K562 (cell line): ENCODE data around the gene RELCH. TPM values are rescaled to one million over a fixed set of nuclear protein-coding genes. Genes with fewer than 3 reads are reported as not detected.
A peak's percentile ranks its signal among the peaks of the same experiment; 100 is the strongest.

ENCODE experiments used
- ATAC-seq: fragments of 200-7000 bp; cut with Tn5 transposase; 3 replicates; pipeline ENCODE4 v1.9.1; 2020; ENCODE audit warnings: moderate library complexity
- Bru-seq: library from RNA; stranded (reverse); fragments of 400-500 nt; gene quantifications from one replicate; lab custom pipeline; 2021; lab: Mats Ljungman, UMichigan
- BruChase-seq, 2 experiments: library from RNA; stranded (reverse); fragments of 400-500 nt; gene quantifications; one replicate each; lab custom pipeline; 2021; lab: Mats Ljungman, UMichigan
- BruUV-seq: library from RNA; stranded (reverse); fragments of 400-500 nt; replicated peaks from 2 replicates; lab custom pipeline; 2021; lab: Mats Ljungman, UMichigan
- CTCF ChIA-PET: fragments of 300-600 bp; formaldehyde crosslinking; extraction: SDS; loops from one replicate; lab custom pipeline; 2021; ENCODE audit warnings: low intra/inter-chr PET ratio; lab: Yijun Ruan, JAX
- POLR2A ChIA-PET: fragments of 300-600, 350-650 bp; sonication (Branson Sonifier 250); formaldehyde crosslinking; extraction: SDS; loops from one replicate; lab custom pipeline; 2021; ENCODE audit warnings: antibody characterized with exemption, inconsistent platforms; lab: Yijun Ruan, JAX
- DNase-seq, 4 experiments: peaks; one replicate each; pipeline versions ENCODE4 v3.0.0 to v3.0.0-alpha.2; 2011 to 2018; ENCODE audit warnings: low spot score in 3 of 4, mixed read lengths in 3 of 4; ENCODE audit errors: extremely low read depth in 1 of 4
- FAIRE-seq: peaks from 2 replicates; lab custom pipeline; 2011; peaks lifted over from hg19 to GRCh38; lab: Jason Lieb, UNC
- H2AFZ ChIP-seq: 2 replicates; pipeline ENCODE4 v1.6.0; 2011; ENCODE audit warnings: low read depth, low read length, control low read depth, inconsistent platforms
- H3K27ac ChIP-seq: fragments of 200-600 bp; 3 replicates; pipeline ENCODE4 v1.8.0; 2011; ENCODE audit warnings: low read depth, mild to moderate bottlenecking, control low read depth, inconsistent platforms, low read length, moderate library complexity, mixed read lengths; ENCODE audit errors: extremely low read depth
- H3K27me3 ChIP-seq, 2 experiments: fragments of 300-600 bp in 1 of 2; 2 replicates in 1 of 2; 3 replicates in 1 of 2; pipeline versions ENCODE4 v1.6.0 to v1.8.0; 2011; ENCODE audit warnings: inconsistent platforms in 2 of 2, low read length in 2 of 2, mild to moderate bottlenecking in 1 of 2, mixed read lengths in 1 of 2, moderate library complexity in 1 of 2; ENCODE audit not compliant: control insufficient read depth in 2 of 2, insufficient read depth in 2 of 2
- H3K36me3 ChIP-seq: fragments of 300-600 bp; 3 replicates; pipeline ENCODE4 v1.8.0; 2011; ENCODE audit warnings: mild to moderate bottlenecking, low read length, inconsistent platforms; ENCODE audit not compliant: control insufficient read depth, insufficient read depth
- H3K4me1 ChIP-seq, 2 experiments: fragments of 200-600 bp in 1 of 2; replicated peaks in 1 of 2; 2 replicates in 1 of 2; 3 replicates in 1 of 2; pipeline versions ENCODE4 v1.5.1 to v1.8.0; 2011; ENCODE audit warnings: inconsistent platforms in 2 of 2, low read length in 2 of 2, mild to moderate bottlenecking in 1 of 2, mixed read lengths in 1 of 2, moderate library complexity in 1 of 2; ENCODE audit not compliant: control insufficient read depth in 2 of 2, insufficient read depth in 2 of 2
- H3K4me2 ChIP-seq: 2 replicates; pipeline ENCODE4 v1.6.1; 2011; ENCODE audit warnings: low read length, control low read depth, inconsistent platforms, mixed read lengths; ENCODE audit not compliant: insufficient read depth
- H3K4me3 ChIP-seq: fragments of 200-600 bp; sonication (generic), shearing (Covaris generic); 2 replicates; pipeline ENCODE4 v1.5.1; 2016; ENCODE audit warnings: control low read depth, inconsistent platforms
- H3K79me2 ChIP-seq: fragments of 200-600 bp; 3 replicates; pipeline ENCODE4 v1.8.0; 2011; ENCODE audit warnings: low read length, inconsistent platforms; ENCODE audit not compliant: control insufficient read depth, insufficient read depth
- H3K9ac ChIP-seq, 2 experiments: 2 replicates each; pipeline versions ENCODE4 v1.6.0 to v1.6.1; 2011; ENCODE audit warnings: low read depth in 2 of 2, low read length in 2 of 2, control low read depth in 1 of 2, inconsistent platforms in 1 of 2, mild to moderate bottlenecking in 1 of 2, mixed read lengths in 1 of 2; ENCODE audit not compliant: insufficient read depth in 1 of 2
- H3K9me1 ChIP-seq: one replicate; pipeline ENCODE4 v1.6.0; 2011; ENCODE audit warnings: inconsistent platforms, mild to moderate bottlenecking, low read length, moderate library complexity; ENCODE audit not compliant: control insufficient read depth, insufficient read depth
- H3K9me3 ChIP-seq: replicated peaks from 2 replicates; pipeline ENCODE4 v1.5.1; 2011; ENCODE audit warnings: low read depth, low read length, inconsistent platforms; ENCODE audit not compliant: control insufficient read depth, insufficient read depth
- H4K20me1 ChIP-seq: replicated peaks from 2 replicates; pipeline ENCODE4 v1.6.1; 2011; ENCODE audit warnings: low read length, inconsistent platforms, mixed read lengths; ENCODE audit not compliant: control insufficient read depth, insufficient read depth
- ADNP ChIP-seq: fragments of 200-800 bp; sonication (Bioruptor generic); IDR thresholded peaks from 2 replicates; pipeline ENCODE4 v1.6.1; 2016; ENCODE audit warnings: missing genetic modification characterization, missing compliant biosample characterization
- ARID1B ChIP-seq: fragments of 450-650 bp; IDR thresholded peaks from 2 replicates; pipeline ENCODE4 v1.6.1; 2016; ENCODE audit warnings: antibody characterized with exemption, mild to moderate bottlenecking, inconsistent platforms
- BRD4 ChIP-seq: fragments of 200-600 bp; sonication (generic); IDR thresholded peaks from 2 replicates; pipeline ENCODE4 v1.6.1; 2017; ENCODE audit warnings: inconsistent platforms
- ELF1 ChIP-seq: fragments of 200-800 bp; sonication (Bioruptor generic); IDR thresholded peaks from 2 replicates; pipeline ENCODE4 v1.6.1; 2016; ENCODE audit warnings: missing genetic modification characterization, missing compliant biosample characterization
- FOXJ2 ChIP-seq: fragments of 200-800 bp; sonication (Bioruptor generic); IDR thresholded peaks from 2 replicates; pipeline ENCODE4 v1.6.1; 2016; ENCODE audit warnings: missing genetic modification characterization, missing compliant biosample characterization
- MCM2 ChIP-seq: fragments of 450-650 bp; IDR thresholded peaks from 2 replicates; pipeline ENCODE4 v1.6.1; 2017; ENCODE audit warnings: low read depth, mild to moderate bottlenecking
- NCOA6 ChIP-seq: fragments of 450-650 bp; IDR thresholded peaks from 2 replicates; pipeline ENCODE4 v1.6.1; 2017; ENCODE audit warnings: mild to moderate bottlenecking
- NELFE ChIP-seq: IDR thresholded peaks from 2 replicates; pipeline ENCODE4 v1.6.1; 2011; ENCODE audit warnings: mild to moderate bottlenecking; ENCODE audit not compliant: insufficient read depth, insufficient read length
- NFIX ChIP-seq: fragments of 250-450 bp; sonication (Bioruptor Pico); IDR thresholded peaks from 2 replicates; pipeline ENCODE4 v1.4.0; 2020; ENCODE audit warnings: low read depth, mild to moderate bottlenecking, moderate library complexity
- NR2C1 ChIP-seq, 2 experiments: fragments of 450-650 bp; IDR thresholded peaks; 2 replicates each; pipeline ENCODE4 v1.6.1; 2017; ENCODE audit warnings: mild to moderate bottlenecking in 2 of 2, antibody characterized with exemption in 1 of 2, inconsistent platforms in 1 of 2, missing compliant biosample characterization in 1 of 2, missing genetic modification characterization in 1 of 2
- SMAD3 ChIP-seq: fragments of 450-650 bp; formaldehyde crosslinking; conservative IDR thresholded peaks from 2 replicates; pipeline ENCODE4 v1.4.0; 2020; ENCODE audit warnings: mild to moderate bottlenecking
- TCFL5 ChIP-seq: fragments of 250-450 bp; sonication (Bioruptor Pico); conservative IDR thresholded peaks from 2 replicates; pipeline ENCODE4 v1.6.1; 2021; ENCODE audit warnings: mild to moderate bottlenecking, moderate library complexity, matching md5 sums
- TRIM24 ChIP-seq, 2 experiments: fragments of 450-650 bp; IDR thresholded peaks; 2 replicates each; pipeline ENCODE4 v1.6.1; 2016
- ZNF507 ChIP-seq: conservative IDR thresholded peaks from 2 replicates; pipeline ENCODE4 v1.6.1; 2017; ENCODE audit warnings: missing genetic modification characterization, missing compliant biosample characterization
- WGBS: fragments of 100-300 bp; shearing (Covaris generic); methylation state at CpG from one replicate; pipeline ENCODE4 v1.1.6; 2016; ENCODE audit warnings: low coverage, mixed read lengths; ENCODE audit not compliant: insufficient coverage; ENCODE audit errors: missing lambda C conversion rate; 5-methylcytosine and 5-hydroxymethylcytosine counted together
- in situ Hi-C: fragments of 300-500 bp; cut with MboI; formaldehyde crosslinking; loops from 4 replicates; pipeline ENCODE4 v1.15.0; 2018; ENCODE audit warnings: inconsistent platforms, mixed read lengths
- intact Hi-C: fragments of 100-400 bp; cut with micrococcal nuclease; formaldehyde crosslinking; loops from 2 replicates; pipeline ENCODE4 v1.14.2; 2022
- long read RNA-seq, 3 experiments: library from polyadenylated mRNA in 2 of 3; library from RNA in 1 of 3; unstranded in 2 of 3; stranded (forward) in 1 of 3; transcript quantifications; one replicate each; pipeline ENCODE4 v2.0.0, GENCODE V29; 2019 to 2022
- polyA minus RNA-seq, 3 experiments: library from RNA; depleted of rRNA, polyadenylated mRNA; stranded (reverse); fragments of >200 nt; gene quantifications; 2 replicates each; pipeline ENCODE4 v1.2.3, GENCODE V29; 2011
- polyA plus RNA-seq, 8 experiments: library from polyadenylated mRNA; depleted of rRNA in 4 of 8; stranded (reverse) in 5 of 8; unstranded in 3 of 8; fragments of >200 nt; fragmentation: Nextera tagmentation in 2 of 8; fragmentation: Illumina TruSeq in 1 of 8; extraction: Ambion mirVana in 2 of 8; extraction: Trizol in 1 of 8; gene quantifications; 2 replicates each; pipeline versions ENCODE4 v1.2.1 to v1.2.3, GENCODE V29; 2011 to 2014; ENCODE audit warnings: inconsistent platforms in 1 of 8, missing spikeins in 1 of 8
- total RNA-seq, 7 experiments: library from RNA; depleted of rRNA in 6 of 7; stranded (reverse); fragments of >200 nt in 6 of 7; fragmentation: Illumina TruSeq in 2 of 7; extraction: Trizol in 2 of 7; gene quantifications; 2 replicates each; pipeline versions ENCODE4 v1.2.1 to v1.2.3, GENCODE V29; 2011 to 2021; ENCODE audit warnings: low replicate concordance in 1 of 7
- TF ChIP-seq, protein P1 (sequence below): fragments of 450-650 bp; formaldehyde crosslinking; IDR thresholded peaks from 2 replicates; pipeline ENCODE4 v1.4.0; 2020; ENCODE audit warnings: mild to moderate bottlenecking, moderate library complexity

The RELCH gene
- total RNA-seq (2011; cell fraction: chromatin; rRNA removed; ENCODE audit: low replicate concordance), result 30.6 and 57.6 TPM in 2 replicates
- 17.1 and 20.7 TPM in 2 replicates for total RNA-seq (2011; cell fraction: nucleolus; rRNA removed)
- 25.0 and 26.9 TPM in 2 replicates for total RNA-seq (2011; cell fraction: nucleoplasm; rRNA removed)
- total RNA-seq (2014; rRNA removed) (7.6 and 8.2 TPM in 2 replicates), total RNA-seq (2014; rRNA removed; fragmentation: Illumina TruSeq; extraction: Trizol) (12.2 and 13.3 TPM in 2 replicates), total RNA-seq (2015; rRNA removed; fragmentation: Illumina TruSeq; extraction: Trizol) (13.6 and 15.3 TPM in 2 replicates), total RNA-seq (2021) (9.1 and 10.1 TPM in 2 replicates), polyA plus RNA-seq (2011; rRNA removed) (9.6 and 10.4 TPM in 2 replicates), polyA plus RNA-seq (2014; fragmentation: Illumina TruSeq; extraction: Trizol) (6.6 and 8.3 TPM in 2 replicates), polyA plus RNA-seq (2014; fragmentation: Nextera tagmentation; extraction: Ambion mirVana) (1 to 10 TPM; 1.4 to 2.0 TPM), polyA plus RNA-seq (2014; rRNA removed) (4.2 and 4.3 TPM in 2 replicates), polyA minus RNA-seq (2011; rRNA and poly(A)+ RNA removed) (51.0 and 52.5 TPM in 2 replicates), Bru-seq, nascent RNA (percentile 73 among the genes with signal in this experiment), BruChase-seq, experiment 1, labeled RNA remaining after a 2-hour chase (percentile 81 among the genes with signal in this experiment), BruChase-seq, experiment 2, labeled RNA remaining after a 6-hour chase (percentile 81 among the genes with signal in this experiment)
- polyA plus RNA-seq (2011; cell fraction: cytosol; rRNA removed), result 1.9 and 2.0 TPM in 2 replicates
- 34.2 and 35.4 TPM in 2 replicates for polyA plus RNA-seq (2011; cell fraction: nucleus; rRNA removed)
- 4.5 and 7.1 TPM in 2 replicates for polyA plus RNA-seq (2012)
- polyA minus RNA-seq (2011; cell fraction: cytosol; rRNA and poly(A)+ RNA removed), result 10.3 and 11.6 TPM in 2 replicates
- 62.6 and 109 TPM in 2 replicates for polyA minus RNA-seq (2011; cell fraction: nucleus; rRNA and poly(A)+ RNA removed)
- long read RNA-seq, experiment 1, full-length matches to known transcripts, result 6 of 12 reads
- long read RNA-seq, experiment 1, partial matches to known transcripts, result 4 of 12 reads
- long read RNA-seq, experiment 1, other reads (novel, unspliced or antisense), result 2 of 12 reads
- long read RNA-seq, experiment 2, partial matches to known transcripts, result 0 of 1 reads
- long read RNA-seq, experiment 2, other reads (novel, unspliced or antisense), result 1 of 1 reads
- long read RNA-seq, experiment 3, result 0 reads

DNA sequence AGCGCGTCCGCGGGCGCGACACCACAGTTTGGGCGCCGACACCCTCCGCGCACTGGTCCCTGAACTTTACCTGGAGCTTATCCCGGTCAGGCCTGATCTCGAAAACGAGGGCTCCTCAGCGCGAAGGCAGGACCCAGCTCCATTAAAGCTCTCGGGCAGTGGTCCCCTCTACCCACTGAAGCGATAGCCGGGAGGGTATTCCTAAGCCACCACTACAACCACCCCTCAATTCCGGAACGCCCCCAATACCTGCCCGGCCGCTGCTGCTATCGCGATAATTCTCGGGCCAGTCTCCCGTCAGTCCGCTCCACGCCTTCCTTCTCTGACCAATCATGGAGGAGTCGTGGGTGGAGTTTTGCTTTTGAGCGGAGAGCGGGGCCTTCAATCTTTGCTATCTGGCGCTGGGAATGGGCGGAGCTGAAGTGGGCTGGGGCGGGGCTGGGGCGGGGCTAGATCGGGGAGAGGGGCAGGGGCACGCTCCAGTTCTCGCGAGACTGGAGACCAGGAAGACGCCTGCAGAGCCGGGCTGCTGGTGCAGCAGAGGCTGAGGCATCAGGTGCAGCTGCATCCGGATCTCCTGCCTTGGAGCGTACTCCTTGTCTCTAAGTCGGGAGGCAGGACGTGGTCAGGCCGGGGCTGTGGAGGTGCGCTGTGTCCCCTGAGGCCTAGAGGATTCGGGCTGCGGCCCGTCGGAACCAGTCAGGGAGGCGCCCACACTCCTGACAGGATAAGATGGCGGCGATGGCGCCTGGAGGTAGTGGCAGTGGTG lies at the start of gene RELCH, which contains the start of gene PIGN:
Gene RELCH, plus strand, starts transcription at position 482 of the 769 bp plus-strand sequence. Its CDS starts 251 bp downstream, at position 733.
Gene PIGN, minus strand, starts transcription at position 283 of the 769 bp plus-strand sequence. CDS start 25,703 bp downstream, outside the sequence.
- H3K79me2 ChIP-seq, result peaks cover 84% of the 10 kb centered on the region
- H3K9me3 ChIP-seq, result no peaks in the 10 kb centered on the region
- 1% methylated on average over 28 of the region's 55 CpGs for WGBS
- peak; percentile 97 for FAIRE-seq
- ChIA-PET POLR2A (interaction anchor here (0.6 to 1.3 kb wide), 5 partner anchors 9 to 166 kb away, joined by 3 to 5 read pairs (median 4); no protein-coding TSS in a partner anchor), CTCF (interaction anchor here (1.2 kb wide), 1 partner anchor 63 kb away, joined by 4 read pairs; no protein-coding TSS in a partner anchor)
- H3K9ac ChIP-seq, result peak within 1 kb of the TSS; percentile 85 to 97
- peak; percentile 91 to 95 (median 92) for DNase-seq
- H3K9me1 ChIP-seq, result no peaks in the 10 kb centered on the region
- H3K4me2 ChIP-seq, result peak within 1 kb of the TSS; percentile 98
- BruUV-seq, result no TSS peak
- peak within 1 kb of the TSS; percentile 97 for H2AFZ ChIP-seq
- H3K4me3 ChIP-seq, result peak within 1 kb of the TSS; percentile 100
- H3K36me3 ChIP-seq, result no peaks in the 10 kb centered on the region
- H4K20me1 ChIP-seq, result peaks cover 8% of the 10 kb centered on the region; the same call in 1 of the 2 replicates
- no peaks in the 10 kb centered on the region for H3K27me3 ChIP-seq
- H3K4me1 ChIP-seq, result peaks cover 0 to 7% of the 10 kb centered on the region in 2 experiments; a peak in 2 of 5 replicates
- in situ Hi-C loops, result loop anchor here (5.0 to 25.0 kb wide), 2 partner anchors 55 to 800 kb away; no protein-coding TSS in a partner anchor
- peak within 1 kb of the TSS; percentile 90 for H3K27ac ChIP-seq
- intact Hi-C loops, result loop anchor here (10.0 kb wide), 2 partner anchors 138 to 798 kb away; partner anchors contain the start of gene TNFRSF11A
- ATAC-seq, result peak; percentile 88
- TF ChIP-seq FOXJ2 (tag) (no peak), SMAD3 (CRISPR knock-in tag) (no peak), ZNF507 (no peak), ADNP (tag) (no peak), NCOA6 (no peak), NFIX (CRISPR knock-in tag) (no peak), NELFE (no peak), TRIM24 (IDR thresholded peaks at IDR 0.05) (no peak), ARID1B (no peak), ELF1 (peak; percentile 77), MCM2 (no peak), TCFL5 (CRISPR knock-in tag) (no peak), NR2C1 (IDR thresholded peaks at IDR 0.05) (no peak), NR2C1 (tag; IDR thresholded peaks at IDR 0.05) (no peak), BRD4 (no peak)
- TF ChIP-seq, protein P1, sequence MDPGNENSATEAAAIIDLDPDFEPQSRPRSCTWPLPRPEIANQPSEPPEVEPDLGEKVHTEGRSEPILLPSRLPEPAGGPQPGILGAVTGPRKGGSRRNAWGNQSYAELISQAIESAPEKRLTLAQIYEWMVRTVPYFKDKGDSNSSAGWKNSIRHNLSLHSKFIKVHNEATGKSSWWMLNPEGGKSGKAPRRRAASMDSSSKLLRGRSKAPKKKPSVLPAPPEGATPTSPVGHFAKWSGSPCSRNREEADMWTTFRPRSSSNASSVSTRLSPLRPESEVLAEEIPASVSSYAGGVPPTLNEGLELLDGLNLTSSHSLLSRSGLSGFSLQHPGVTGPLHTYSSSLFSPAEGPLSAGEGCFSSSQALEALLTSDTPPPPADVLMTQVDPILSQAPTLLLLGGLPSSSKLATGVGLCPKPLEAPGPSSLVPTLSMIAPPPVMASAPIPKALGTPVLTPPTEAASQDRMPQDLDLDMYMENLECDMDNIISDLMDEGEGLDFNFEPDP (CRISPR knock-in tag), result no peak
